NCI-H524 (cell line): ENCODE results near the gene PSMB3.
A peak's percentile ranks its signal among the peaks of the same experiment; 100 is the strongest.
"Not testable (repeated sequence)": the region's sequence is repeated elsewhere in the genome, so short reads cannot be mapped to it uniquely, and the experiment has no call there.

Experiments
- DNase-seq, 2 experiments: peaks; one replicate each; lab custom pipeline; 2025; lab: John Stamatoyannopoulos, UW

PSMB3 gene

DNA sequence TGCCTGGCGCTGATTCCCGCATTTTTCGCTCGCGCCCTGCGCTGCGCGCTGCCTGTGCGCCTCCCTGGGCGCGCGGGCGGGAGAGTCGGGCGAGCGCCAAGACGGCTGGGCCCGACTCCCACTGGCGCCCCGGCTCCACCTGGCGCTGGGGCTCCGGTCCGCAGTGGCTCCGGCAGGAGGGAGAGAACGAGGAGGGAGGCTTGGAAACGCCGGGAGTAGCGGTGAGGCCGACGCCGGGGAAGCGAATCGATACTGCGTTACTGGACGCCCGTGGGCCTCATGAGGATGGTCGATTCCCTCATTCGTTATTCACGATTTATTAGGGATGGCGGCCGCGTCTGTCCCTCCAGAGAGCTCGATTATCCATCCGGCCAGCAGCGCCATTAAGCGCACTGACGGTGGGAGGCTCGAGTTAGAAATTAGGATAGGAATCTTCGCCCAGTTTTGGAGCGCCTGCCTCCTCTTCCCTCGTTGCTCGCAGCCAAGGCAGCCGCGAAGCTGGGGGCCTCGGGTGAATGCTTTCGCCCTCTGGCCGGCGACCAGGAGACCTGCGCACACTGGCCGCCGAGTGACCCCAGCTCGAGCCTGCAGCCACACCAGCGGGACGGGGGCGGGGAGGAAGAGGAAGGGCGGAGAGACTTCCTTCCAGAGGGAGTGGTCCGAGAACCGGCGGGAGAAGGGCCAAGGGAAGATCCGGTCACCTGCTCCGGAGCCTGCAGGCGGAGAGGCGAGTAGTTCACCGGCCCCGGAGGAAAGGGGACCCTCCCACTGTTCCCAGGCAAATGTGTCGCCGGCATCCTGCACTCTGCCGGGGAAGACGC is 3.1 kb upstream of the PSMB3 start:
- DNase-seq = peak; percentile 73 to 79

DNA sequence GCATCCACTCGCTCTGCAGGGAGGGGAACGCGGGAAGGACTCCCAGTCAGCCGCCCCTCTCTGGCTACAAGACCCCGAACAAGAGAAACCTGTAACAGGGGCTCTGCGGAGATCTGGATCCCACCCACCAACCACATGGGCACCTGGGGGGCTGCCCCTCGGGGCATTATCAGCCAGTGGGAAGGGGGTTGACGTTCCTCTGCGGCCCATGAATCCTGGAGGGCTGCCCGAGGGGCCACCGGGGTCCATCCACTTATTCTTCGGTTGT is 2.6 kb upstream of the PSMB3 start:
- no peak for DNase-seq

DNA sequence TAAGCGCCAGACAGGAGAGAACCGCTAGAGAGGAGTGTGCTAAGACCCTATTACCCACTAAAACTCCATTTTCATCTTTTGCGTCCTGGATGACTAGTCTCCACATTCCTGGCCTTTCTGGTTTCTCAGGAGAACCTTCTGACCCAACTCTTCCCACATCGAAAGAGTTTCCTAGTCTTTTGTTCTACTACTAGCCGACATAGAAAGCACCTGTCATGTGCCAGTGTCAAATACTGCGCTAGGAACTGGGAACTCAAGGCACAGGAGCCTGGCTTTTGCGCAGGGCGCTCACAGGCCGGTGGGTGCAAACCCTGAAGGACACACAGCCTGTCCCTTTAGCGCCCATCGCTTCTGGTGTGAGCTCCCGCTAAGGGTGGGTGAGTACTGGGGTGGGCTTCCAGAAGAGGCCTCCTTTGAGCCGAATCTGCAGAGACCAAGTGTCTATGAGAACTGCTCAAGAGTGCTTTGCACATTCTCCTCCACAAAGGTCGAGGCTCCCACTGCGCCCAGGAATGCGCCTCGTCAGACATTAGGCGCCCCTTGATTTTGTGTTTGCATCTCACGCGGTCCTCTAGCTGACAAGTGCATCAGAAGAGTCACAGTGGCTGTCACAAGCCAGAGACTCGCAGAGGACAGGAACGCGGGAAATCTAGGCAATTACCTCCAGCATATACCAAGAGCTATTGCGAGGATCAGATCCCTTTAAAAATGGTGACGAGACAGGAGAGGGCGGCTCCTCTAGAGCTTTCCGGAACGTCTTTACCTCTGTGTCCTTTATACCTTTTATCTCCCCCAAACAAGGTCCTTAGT is 2.0 kb upstream of the PSMB3 start:
- DNase-seq = peak in 1 of 2 experiments; percentile 51

DNA sequence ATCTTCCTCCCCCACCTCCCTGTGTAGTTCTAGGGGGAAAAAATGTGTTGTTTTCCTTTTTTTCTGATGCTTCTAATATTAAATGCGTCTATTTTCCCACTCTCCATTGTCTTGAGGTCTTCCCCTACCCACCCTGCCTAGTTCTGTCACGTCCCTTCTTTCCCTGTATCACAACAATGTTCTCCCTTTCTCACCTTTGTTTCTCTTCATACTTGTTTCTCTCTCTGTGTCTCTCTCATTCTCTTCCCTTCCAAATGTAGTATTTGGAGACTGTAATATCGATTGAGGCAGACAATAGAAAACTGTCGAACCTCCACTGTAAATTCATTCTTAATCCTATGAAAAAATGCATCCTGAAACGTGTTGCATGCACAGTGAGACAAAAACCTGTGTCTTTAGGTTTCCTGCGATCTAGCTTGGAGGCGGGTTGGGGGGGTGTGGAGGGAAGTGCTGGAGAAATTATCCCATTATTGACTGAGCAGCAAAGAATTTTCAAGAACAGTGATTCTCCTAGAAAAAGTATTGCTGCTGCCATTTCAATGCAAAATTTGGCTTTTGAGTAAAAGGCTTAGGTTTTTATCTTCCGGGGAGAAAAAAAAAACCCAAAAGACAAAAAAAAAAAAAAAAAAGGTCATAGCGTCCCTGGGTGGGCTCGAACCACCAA is 1.3 kb upstream of the PSMB3 start:
- peak in 1 of 2 experiments; percentile 70 for DNase-seq

DNA sequence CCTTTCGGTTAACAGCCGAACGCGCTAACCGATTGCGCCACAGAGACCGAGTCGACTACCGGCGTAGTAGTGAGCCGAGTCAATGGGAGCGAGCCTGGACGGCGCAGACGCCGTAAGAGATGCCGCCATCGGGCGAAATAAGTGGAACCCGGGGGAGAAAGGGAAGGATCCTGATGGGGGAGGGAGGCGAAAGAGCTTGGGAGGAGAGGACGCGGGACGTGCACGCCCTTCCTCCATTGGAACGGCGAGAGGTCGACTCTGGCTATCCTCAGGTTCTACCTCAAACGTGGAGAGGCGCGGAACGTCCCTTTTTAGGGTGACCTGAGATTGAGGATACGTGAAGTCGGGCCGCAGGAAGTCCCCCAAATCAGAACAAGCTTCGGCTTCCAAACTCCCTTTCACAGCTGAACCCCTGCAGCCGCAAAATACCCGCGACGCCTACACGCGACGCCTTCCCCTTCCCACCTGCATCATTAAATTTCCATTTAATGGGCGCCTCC is 683 bp upstream of the PSMB3 start:
- peak; percentile 76 to 89 for DNase-seq

DNA sequence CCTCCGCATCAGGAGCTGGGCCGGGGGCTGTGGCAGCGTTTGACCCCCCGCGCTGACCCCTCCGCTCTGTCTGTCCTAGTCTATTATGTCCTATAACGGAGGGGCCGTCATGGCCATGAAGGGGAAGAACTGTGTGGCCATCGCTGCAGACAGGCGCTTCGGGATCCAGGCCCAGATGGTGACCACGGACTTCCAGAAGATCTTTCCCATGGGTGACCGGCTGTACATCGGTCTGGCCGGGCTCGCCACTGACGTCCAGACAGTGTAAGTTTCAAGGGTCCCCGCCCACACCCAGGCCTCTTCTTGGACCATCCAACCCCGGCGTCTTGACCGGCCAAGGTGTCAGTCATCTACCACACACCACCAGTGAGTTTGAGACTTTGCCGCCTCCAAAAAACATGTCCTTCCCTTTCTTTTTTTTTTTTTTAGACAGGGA is 548 bp downstream of the PSMB3 start:
- no peak for DNase-seq

DNA sequence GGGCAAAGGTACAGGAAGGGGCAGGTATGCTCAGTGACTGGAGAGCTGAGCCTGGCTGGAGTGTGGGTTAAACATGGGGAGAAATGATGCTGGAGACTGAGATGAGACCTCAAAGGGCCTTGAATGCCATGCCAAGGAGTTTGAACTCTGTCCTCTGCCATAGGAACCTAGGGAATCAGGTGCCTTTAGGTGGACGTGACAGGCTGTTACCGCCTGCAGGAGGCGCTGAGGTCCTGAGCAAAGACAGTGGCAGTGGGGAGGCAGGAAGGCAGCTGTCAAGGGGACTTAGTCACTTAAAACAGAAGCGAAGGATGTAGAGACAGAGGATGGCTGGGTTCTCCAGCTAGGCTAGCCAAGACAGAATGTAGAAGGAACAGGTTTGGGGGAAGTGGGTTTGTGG is 9.1 kb downstream of the PSMB3 start:
- peak in 1 of 2 experiments; percentile 62 for DNase-seq

DNA sequence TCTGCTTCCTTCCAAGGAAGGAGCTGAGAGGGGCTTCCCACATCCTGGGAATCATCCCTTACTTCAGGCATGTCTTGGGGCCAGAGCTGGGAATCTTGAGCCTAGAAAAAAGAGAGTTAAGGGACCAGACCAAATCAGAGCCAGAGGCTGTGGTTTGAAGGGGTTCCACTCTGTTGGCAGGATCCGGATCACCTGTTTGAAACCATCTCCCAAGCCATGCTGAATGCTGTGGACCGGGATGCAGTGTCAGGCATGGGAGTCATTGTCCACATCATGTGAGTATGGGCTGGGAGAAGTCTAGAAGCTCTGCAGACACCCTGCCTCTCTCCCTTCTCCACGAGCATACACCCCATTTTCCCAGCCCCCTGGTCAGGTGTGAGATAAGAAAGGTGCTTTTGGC is 9.7 kb downstream of the PSMB3 start:
- DNase-seq = no peak

DNA sequence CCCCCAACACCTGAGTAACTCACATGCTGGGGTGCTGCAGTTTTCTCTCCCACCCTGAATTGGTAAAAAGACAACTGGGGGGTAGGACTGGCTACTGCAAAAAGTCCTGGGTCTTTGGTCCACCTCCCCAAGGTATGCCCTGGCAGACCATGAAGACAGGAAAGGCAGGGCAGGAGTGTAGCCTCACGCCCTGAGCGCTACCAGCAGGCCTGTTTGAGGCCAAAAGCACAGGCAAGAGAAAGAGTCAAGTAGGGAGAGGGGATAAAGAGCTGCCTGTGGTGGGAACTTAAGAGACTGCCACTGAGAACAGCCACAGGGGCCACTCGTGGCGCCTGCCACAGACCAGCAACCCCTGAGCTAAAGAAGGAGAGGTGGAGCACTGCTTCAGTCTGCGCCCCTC is 13.8 kb downstream of the PSMB3 start:
- DNase-seq = no peak

DNA sequence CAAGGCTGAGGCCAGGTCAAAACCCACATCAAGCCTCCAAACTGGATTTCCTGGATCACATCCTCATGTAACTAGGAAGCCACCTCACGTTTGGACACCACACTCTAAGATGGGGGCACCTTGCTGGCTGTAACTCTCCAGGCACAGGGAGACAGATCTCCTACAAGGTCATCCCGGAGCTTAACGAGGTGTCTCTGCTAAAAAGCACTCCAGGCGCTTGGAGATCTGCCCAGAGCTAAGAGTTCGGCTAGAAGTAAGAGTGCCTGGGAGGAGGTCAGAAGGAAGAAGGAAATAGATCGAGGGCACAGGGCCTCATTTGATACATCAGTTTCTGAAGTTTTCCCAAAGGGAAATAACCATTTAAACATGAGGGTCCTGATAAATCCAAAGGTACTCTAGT is 15.9 kb downstream of the PSMB3 start:
- no peak for DNase-seq

DNA sequence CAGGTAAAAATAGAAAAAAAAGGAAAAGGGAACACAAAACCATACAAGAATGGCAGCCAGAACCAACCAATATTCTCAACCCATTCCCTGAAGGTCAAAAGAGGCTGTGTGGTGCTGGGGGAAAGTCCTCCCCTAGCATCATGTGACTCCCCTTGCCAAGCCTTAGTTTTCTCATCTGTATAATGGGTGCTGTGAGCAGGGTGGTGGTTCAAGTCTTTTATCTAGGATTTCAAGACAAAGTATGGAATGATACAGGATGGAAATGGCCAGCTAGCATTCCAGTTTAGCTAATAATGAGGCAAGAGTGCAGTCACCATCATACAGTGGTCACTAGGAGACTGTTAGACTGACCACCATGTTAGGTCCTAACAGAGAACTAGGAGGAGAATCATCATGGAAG is 20.7 kb downstream of the PSMB3 start:
- DNase-seq = no peak

DNA sequence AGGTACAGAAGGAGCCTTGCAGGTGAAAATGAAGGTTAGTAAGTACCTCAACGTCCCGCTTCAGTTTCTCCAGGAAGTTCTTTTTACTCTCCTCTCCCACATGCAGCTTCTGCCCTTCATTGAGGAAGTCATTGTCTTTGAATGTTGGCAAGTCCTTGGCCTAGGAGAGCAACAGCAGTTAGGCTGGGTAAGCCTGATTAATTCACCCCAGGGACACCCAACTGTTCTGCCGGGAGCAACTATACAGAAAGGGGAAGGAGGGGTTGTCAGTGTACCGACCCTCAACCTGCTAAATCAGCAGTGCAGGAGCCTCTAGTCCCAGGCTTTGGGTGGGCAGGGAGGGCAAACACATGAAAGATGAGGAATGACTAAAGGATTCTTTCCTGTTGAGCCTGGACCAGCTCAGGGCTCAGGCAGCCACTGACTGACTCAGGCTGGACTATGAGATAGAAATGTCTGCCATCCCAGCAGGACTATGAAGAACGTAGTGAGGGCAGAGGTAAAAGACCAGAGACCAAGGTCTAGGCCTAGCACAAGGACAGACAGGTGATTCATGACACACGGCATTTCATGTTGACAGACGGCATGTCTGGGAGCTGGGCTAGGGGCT is 25.2 kb downstream of the PSMB3 start:
- no peak for DNase-seq

DNA sequence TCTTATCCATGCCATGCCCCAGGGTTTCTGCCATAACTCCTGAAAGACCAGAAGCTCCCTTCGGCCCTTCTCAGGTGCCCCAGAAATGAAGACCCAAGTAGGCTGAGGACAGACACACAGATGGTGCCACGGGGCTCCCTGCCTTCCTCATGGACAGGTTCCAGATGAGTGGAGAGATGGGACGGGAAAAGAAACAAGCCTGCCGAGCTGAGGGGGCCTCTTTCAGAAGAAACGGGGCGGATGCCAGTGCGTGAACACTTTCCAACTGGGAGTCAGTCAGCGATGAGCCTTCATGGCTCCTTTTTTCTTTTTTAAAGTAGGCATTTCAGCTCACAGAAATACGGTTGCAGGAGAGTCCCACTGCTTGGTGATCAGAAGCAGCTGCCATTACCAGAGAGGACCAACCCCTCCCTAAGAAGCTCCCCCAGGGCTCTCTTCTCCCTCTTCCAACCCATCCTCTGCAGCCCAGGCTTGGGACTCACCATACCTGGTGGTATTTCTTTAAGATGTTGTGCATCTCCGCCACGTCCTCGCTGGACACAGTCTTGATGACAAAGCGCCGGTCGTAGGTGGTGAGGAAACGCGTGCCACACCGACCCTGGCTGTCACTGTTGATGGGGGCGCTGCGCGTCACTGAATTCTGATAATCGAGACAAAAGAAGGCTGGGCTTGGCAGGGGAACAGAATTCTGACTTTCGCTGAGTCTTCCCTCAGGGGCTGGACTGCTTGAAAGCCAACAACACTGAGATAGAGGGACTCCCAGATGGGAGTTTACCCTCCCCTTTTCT is 27.6 kb downstream of the PSMB3 start:
- no peak for DNase-seq

DNA sequence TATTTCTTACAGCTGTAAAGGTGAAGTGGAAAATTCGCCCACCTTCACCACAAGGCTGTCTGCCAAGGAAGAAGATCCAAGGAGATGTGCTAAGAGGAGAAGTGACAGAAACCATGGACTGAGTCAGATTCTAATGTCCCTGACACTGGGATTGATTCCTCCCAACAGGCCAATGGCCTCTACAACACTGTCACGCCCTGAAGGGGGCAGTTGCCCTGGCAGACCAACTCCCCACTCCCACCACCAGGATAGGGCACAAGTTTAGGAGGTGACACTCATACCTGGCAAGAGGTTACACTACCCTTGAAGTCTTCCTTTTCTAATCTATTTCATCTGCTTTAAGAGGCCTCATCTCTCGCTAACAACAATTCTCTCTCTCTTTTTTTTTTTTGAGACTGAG is 30.7 kb downstream of the PSMB3 start:
- no peak for DNase-seq

DNA sequence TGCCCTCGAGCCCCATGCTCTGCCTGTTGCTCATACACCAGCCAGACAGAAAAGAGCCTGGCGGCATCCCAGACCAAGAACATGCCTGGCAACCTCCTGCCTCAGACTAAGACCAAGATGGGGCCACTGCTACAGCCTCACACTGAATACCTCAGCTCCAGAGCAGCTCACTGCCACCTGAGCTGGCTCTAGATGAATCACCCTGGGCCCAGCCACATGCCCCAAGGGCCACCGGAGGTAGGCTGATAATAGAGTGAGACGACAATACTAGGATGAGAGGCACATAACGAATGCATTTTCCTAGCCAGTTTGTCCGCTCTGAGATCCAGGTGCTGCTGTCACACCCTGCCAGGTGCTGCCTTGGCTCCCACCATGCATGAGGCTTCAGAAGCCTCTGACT is 33.8 kb downstream of the PSMB3 start:
- no peak for DNase-seq

DNA sequence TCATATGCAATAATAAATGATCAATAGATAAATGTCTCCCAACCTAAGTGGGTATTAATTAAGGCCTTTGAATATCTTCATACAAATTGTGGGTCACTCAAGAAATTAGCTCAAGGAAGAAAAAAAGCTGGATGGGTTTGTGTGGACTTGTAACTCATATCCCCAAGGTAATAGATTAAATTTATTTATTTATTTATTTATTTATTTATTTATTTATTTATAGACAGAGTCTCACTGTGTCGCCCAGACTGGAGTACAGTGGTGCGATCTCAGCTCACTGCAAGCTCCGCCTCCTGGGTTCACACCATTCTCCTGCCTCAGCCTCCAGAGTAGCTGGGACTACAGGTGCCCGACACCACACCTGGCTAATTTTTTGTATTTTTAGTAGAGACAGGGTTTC is 35.5 kb downstream of the PSMB3 start:
- DNase-seq = not testable (repeated sequence)

DNA sequence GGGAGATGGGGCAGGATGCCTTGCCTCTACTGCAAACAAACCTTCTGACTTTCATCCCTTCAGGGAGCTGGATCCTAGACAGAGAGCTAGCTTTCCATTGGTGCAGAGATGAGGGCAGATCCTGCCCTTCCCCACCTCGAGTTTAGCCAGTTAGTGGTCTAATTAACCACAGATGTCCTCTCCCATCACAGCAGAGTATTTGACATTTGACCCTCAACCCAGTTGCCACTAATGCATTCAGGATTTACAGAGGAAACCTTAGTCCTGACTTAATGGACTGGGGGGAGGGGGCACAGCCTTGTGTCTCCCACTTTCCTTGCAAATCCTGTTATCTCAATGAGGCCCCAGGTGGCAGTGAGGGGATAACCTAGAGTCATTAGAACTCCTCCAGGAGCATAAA is 36.6 kb downstream of the PSMB3 start:
- DNase-seq = peak; percentile 98

DNA sequence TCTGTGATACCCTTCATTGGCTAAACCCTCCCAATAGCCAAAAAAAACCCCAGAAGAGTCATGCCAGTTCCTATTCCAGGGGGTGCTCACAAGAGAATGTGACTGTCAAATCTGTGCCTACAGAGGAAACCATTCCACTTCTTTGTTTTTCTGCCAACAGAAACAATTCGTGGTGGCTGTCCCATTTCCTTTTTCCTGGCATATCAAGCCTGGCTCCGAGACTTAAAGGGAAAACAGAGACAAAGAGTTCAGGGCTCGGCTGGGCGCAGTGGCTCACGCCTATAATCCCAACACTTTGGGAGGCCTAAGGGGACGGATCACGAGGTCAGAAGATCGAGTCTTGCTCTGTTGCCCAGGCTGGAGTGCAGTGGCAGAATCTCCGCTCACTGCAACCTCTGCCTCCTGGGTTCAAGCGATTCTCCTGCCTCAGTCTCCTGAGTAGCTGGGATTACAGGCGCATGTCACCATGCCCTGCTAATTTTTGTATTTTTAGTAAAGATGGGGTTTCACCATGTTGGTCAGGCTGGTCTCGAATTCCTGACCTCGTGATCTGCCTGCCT is 37.7 kb downstream of the PSMB3 start:
- not testable (repeated sequence) for DNase-seq

DNA sequence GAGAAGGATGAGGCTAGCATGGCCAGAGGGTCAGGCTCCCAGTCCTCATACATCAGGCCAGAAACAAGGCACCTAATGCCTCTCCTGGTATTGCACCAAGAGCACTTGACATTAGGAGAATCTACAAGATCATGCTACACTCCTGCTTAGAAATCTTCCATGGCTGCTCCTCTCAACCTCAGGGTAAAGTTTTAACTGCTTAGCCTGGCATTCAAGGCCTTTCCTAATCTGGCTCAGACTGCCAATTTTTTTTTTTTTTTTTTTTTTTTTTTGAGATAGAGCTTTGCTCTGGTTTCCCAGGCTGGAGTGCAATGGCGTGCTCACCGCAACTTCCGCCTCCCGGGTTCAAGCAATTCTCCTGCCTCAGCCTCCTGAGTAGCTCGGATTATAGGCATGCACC is 38.6 kb downstream of the PSMB3 start:
- no peak for DNase-seq

DNA sequence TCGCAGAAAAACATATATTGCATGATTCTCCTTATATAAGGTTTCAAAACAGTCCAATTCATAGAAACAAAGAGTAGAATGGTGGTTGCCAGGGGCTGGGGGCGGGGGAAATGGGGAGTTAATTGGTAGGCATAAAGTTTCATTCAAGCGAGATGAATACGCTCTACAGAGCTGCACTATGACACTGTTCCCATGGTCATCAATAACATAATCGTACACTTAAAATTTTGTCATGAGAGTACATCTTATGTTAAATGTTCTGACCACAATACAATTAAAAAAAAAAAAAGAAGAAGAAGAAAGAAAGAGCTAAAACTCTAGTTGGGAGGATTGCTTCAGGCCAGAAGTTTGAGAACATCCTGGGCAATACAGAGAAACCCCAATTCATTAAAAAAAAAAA is 41.7 kb downstream of the PSMB3 start:
- DNase-seq = no peak

DNA sequence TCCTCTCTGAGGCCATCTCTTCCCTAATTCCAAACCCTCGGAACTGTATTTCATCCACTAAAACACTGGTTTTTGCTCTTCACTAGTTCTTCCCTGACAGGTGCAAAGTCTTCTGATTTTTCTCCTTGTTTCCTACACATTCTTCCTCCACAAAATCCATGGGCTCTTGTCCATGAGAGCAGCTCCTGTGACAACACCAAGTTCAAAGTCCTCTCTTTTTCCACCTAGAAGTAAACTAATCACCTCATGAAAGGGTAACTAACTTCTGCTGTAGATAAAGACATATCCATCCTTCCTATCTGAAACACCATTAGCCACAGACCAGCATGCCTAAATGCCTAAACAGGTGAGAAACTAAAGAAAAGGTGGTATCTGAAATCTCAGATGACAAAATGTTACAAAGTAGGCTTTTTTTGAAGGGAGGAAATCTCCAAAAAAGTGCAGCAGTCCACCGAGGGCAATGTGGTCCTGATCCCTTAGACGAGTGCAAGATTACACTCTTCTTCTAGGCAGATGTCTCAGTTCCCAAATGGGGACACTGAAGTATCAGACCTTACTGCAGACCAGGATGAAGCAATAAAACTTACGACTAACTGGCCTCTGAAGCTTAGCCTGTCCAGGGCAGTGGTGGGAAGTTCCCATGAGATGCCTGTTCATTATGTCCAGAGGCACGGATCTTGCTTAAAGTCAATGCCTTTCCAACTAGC is 44.1 kb downstream of the PSMB3 start:
- no peak for DNase-seq
